Upper lobe of left lung (tissue), 6 donors: ENCODE data around the gene KRT27. TPM values are rescaled to one million over a fixed set of nuclear protein-coding genes. Genes with fewer than 3 reads are reported as not detected.

Experiments
- ATAC-seq, 2 donors: fragments of 200-7000 bp; cut with Tn5 transposase; one replicate each; pipeline ENCODE4 v1.9.1; 2022; ENCODE audit warnings: mild to moderate bottlenecking in 2 of 2, moderate library complexity in 2 of 2; ENCODE audit not compliant: low FRiP score in 2 of 2
- DNase-seq, 2 donors: peaks; one replicate each; pipeline ENCODE4 v3.0.0-alpha.2; 2019 to 2020
- H3K27ac ChIP-seq, 4 donors: fragments of 200-600 bp; sonication (generic); one replicate each; pipeline ENCODE4 v1.5.1; 2016 to 2019
- H3K27me3 ChIP-seq, 4 donors: fragments of 200-600 bp; sonication (generic); one replicate each; pipeline ENCODE4 v1.5.1; 2017 to 2019
- H3K36me3 ChIP-seq, 4 donors: fragments of 200-600 bp; sonication (generic); one replicate each; pipeline ENCODE4 v1.5.1; 2016 to 2019
- H3K4me1 ChIP-seq, 4 donors: fragments of 200-600 bp; sonication (generic); one replicate each; pipeline ENCODE4 v1.5.1; 2018 to 2019
- H3K4me3 ChIP-seq, 4 donors: fragments of 200-600 bp; sonication (generic); one replicate each; pipeline ENCODE4 v1.5.1; 2017 to 2019; ENCODE audit warnings: mild to moderate bottlenecking in 2 of 4, moderate library complexity in 1 of 4
- H3K9me3 ChIP-seq, 4 donors: fragments of 200-600 bp; sonication (generic); one replicate each; pipeline ENCODE4 v1.5.1; 2018 to 2019
- CTCF ChIP-seq, 6 experiments: fragments of 450-650 bp in 4 of 6; fragments of 200-600 bp in 2 of 6; sonication (generic) in 2 of 6; IDR thresholded peaks; one replicate each; pipeline ENCODE4 v1.5.1; 2016 to 2019; ENCODE audit warnings: antibody characterized with exemption in 6 of 6
- EP300 ChIP-seq, 4 donors: sonication (generic); formaldehyde crosslinking; IDR thresholded peaks; one replicate each; pipeline ENCODE4 v1.5.1; 2017; ENCODE audit warnings: antibody characterized with exemption in 4 of 4, control low read depth in 2 of 4
- POLR2A ChIP-seq, 4 donors: fragments of 450-650 bp; IDR thresholded peaks; one replicate each; pipeline ENCODE4 v1.5.1; 2016 to 2017; ENCODE audit warnings: antibody characterized with exemption in 4 of 4, mild to moderate bottlenecking in 2 of 4
- POLR2AphosphoS5 ChIP-seq, 2 donors: sonication (generic); formaldehyde crosslinking; IDR thresholded peaks; one replicate each; pipeline ENCODE4 v1.5.1; 2017; ENCODE audit warnings: antibody characterized with exemption in 2 of 2
- WGBS, 2 donors: methylation state at CpG; one replicate each; pipeline ENCODE4 v1.1.5; 2017 to 2018; 5-methylcytosine and 5-hydroxymethylcytosine counted together
- total RNA-seq, 6 donors: library from RNA; depleted of rRNA in 4 of 6; stranded (reverse); fragments of >200 nt in 4 of 6; gene quantifications; one replicate each; pipeline versions ENCODE4 v1.1.0 to v1.2.1, GENCODE V29; 2016 to 2021
- donor health status: DM: no; HTN: no; CAD: no; lungs with moderate emphysema.
- donor health status: DM: no; HTN: yes; CAD: no; lungs with severe emphysema.

The KRT27 gene
- total RNA-seq, 6 donors from 2014 or later = 0.24 to 1.4 (median 0.65) TPM; not detected in 2

- DNase-seq (peak in 1 of 2 donors; percentile 5), ATAC-seq (no peak)
- WGBS, 2 donors = 56 to 62% methylated on average over 10 of the region's 10 CpGs
Observed at GRCh38 chr17:40793832-40794231, 11.5 kb upstream of the KRT27 start.

GRCh38 chr17:40791787-40792436, 9.6 kb upstream of the KRT27 start:
- Histone ChIP-seq H3K4me3 (no peak overlapping the region), H3K27me3 (no peaks in the 10 kb centered on the region), H3K27ac (no peak overlapping the region), H3K4me1 (peaks cover 0 to 6% (median 0%) of the 10 kb centered on the region in 4 donors), H3K9me3 (no peaks in the 10 kb centered on the region), H3K36me3 (no peaks in the 10 kb centered on the region)
- 35% methylated on average over 5 to 6 of the region's 6 CpGs for WGBS, 2 donors
- DNase-seq = no peak
- TF ChIP-seq CTCF (IDR thresholded peaks at IDR 0.05) (peak in 5 of 6 experiments; percentile 29 to 66 (median 59)), POLR2A (IDR thresholded peaks at IDR 0.05) (no peak)
- ATAC-seq = peak in 1 of 2 donors; percentile 63

More at GRCh38 chr17:40793832-40794231, 11.5 kb upstream of the KRT27 start:
- peaks cover 0 to 6% (median 0%) of the 10 kb centered on the region in 4 donors for H3K4me1 ChIP-seq
- H3K27ac ChIP-seq = no peak overlapping the region
- H3K4me3 ChIP-seq = no peak overlapping the region
- no peaks in the 10 kb centered on the region for H3K9me3 ChIP-seq
- no peaks in the 10 kb centered on the region for H3K36me3 ChIP-seq
- TF ChIP-seq CTCF (IDR thresholded peaks at IDR 0.05) (no peak), POLR2AphosphoS5 (IDR thresholded peaks at IDR 0.05) (no peak), POLR2A (IDR thresholded peaks at IDR 0.05) (no peak), EP300 (IDR thresholded peaks at IDR 0.05) (no peak)
- H3K27me3 ChIP-seq = no peaks in the 10 kb centered on the region

GRCh38 chr17:40791111-40791510, 8.8 kb upstream of the KRT27 start:
- no peaks in the 10 kb centered on the region for H3K27me3 ChIP-seq
- WGBS, 2 donors = 80 to 88% methylated on average over 1 of the region's 1 CpG
- peaks cover 0 to 6% (median 0%) of the 10 kb centered on the region in 4 donors for H3K4me1 ChIP-seq
- H3K9me3 ChIP-seq = no peaks in the 10 kb centered on the region
- H3K36me3 ChIP-seq = no peaks in the 10 kb centered on the region
- H3K4me3 ChIP-seq = no peak overlapping the region
- TF ChIP-seq POLR2A (IDR thresholded peaks at IDR 0.05) (no peak), POLR2AphosphoS5 (IDR thresholded peaks at IDR 0.05) (no peak), CTCF (IDR thresholded peaks at IDR 0.05) (no peak), EP300 (IDR thresholded peaks at IDR 0.05) (no peak)
- no peak for ATAC-seq
- no peak overlapping the region for H3K27ac ChIP-seq
- DNase-seq = no peak

GRCh38 chr17:40779181-40779909, 3.0 kb downstream of the KRT27 start:
- peaks cover 0 to 6% (median 0%) of the 10 kb centered on the region in 4 donors for H3K27me3 ChIP-seq
- peak overlapping the region; percentile 1 to 66 (median 40) for H3K27ac ChIP-seq
- DNase-seq = peak; percentile 72 to 88
- no peaks in the 10 kb centered on the region for H3K36me3 ChIP-seq
- H3K4me1 ChIP-seq = peaks cover 0 to 7% (median 1%) of the 10 kb centered on the region in 4 donors
- ATAC-seq = peak; percentile 65 to 90
- peak in 2 of 4 donors; percentile 27 to 28 for TF ChIP-seq POLR2A (IDR thresholded peaks at IDR 0.05)
- TF ChIP-seq EP300 (IDR thresholded peaks at IDR 0.05) = no peak
- TF ChIP-seq CTCF (IDR thresholded peaks at IDR 0.05) = no peak
- H3K4me3 ChIP-seq = peak overlapping the region in 3 of 4 donors; percentile 27 to 39 (median 35)
- WGBS, 2 donors = 16 to 28% methylated on average over 23 to 37 of the region's 37 CpGs
- H3K9me3 ChIP-seq = no peaks in the 10 kb centered on the region
